OCI-LY1 (cell line): ENCODE results near the gene NDUFS8.

ENCODE experiments used
- H2AFZ ChIP-seq: fragments of 200-600 bp; sonication (generic), shearing (Covaris generic); 2 replicates; pipeline ENCODE4 v1.6.0; 2014; ENCODE audit warnings: antibody characterized with exemption, mild to moderate bottlenecking, low read length
- H3F3A ChIP-seq: fragments of 200-600 bp; sonication (generic), shearing (Covaris generic); 2 replicates; pipeline ENCODE4 v1.6.0; 2014; ENCODE audit warnings: mild to moderate bottlenecking, antibody characterized with exemption, low read length, moderate library complexity; ENCODE audit not compliant: insufficient read depth
- H3K27ac ChIP-seq: fragments of 200-600 bp; sonication (generic); 2 replicates; pipeline ENCODE4 v1.5.1; 2014; ENCODE audit warnings: low read length, mixed run types, mild to moderate bottlenecking, low read depth; ENCODE audit not compliant: poor library complexity, severe bottlenecking
- H3K27me3 ChIP-seq: fragments of 200-600 bp; sonication (generic); 2 replicates; pipeline ENCODE4 v1.6.0; 2014; ENCODE audit warnings: antibody characterized with exemption, mild to moderate bottlenecking, low read length, moderate library complexity; ENCODE audit not compliant: insufficient read depth
- H3K36me3 ChIP-seq: fragments of 200-600 bp; sonication (generic); 2 replicates; pipeline ENCODE4 v1.6.1; 2014; ENCODE audit warnings: mild to moderate bottlenecking, antibody characterized with exemption, low read length, moderate library complexity, mixed read lengths; ENCODE audit not compliant: insufficient read depth
- H3K4me1 ChIP-seq: fragments of 200-600 bp; sonication (generic); 2 replicates; pipeline ENCODE4 v1.5.1; 2014; ENCODE audit warnings: mild to moderate bottlenecking, low read length, moderate library complexity; ENCODE audit not compliant: insufficient read depth, severe bottlenecking
- H3K4me2 ChIP-seq: fragments of 200-600 bp; sonication (generic), shearing (Covaris generic); 2 replicates; pipeline ENCODE4 v1.6.1; 2014; ENCODE audit warnings: low read length
- H3K4me3 ChIP-seq: fragments of 200-600 bp; sonication (generic); 2 replicates; pipeline ENCODE4 v1.5.1; 2014; ENCODE audit warnings: low read length, low read depth, mild to moderate bottlenecking, mixed read lengths; ENCODE audit not compliant: poor library complexity, severe bottlenecking
- H3K79me2 ChIP-seq: fragments of 200-600 bp; shearing (Covaris generic); 2 replicates; pipeline ENCODE4 v1.6.1; 2016; ENCODE audit warnings: mixed run types, low read length, mixed read lengths; ENCODE audit not compliant: insufficient read depth
- H3K9ac ChIP-seq: fragments of 200-600 bp; sonication (generic), shearing (Covaris generic); 2 replicates; pipeline ENCODE4 v1.6.1; 2014; ENCODE audit warnings: mild to moderate bottlenecking, low read length, mixed read lengths
- H3K9me2 ChIP-seq: fragments of 200-600 bp; sonication (generic), shearing (Covaris generic); 2 replicates; pipeline ENCODE4 v1.6.1; 2014; ENCODE audit warnings: low read depth, mild to moderate bottlenecking, low read length, mixed read lengths
- H3K9me3 ChIP-seq: fragments of 200-600 bp; shearing (Covaris generic); 2 replicates; pipeline ENCODE4 v1.6.1; 2014; ENCODE audit warnings: low read length, mixed read lengths
- H4K20me1 ChIP-seq: fragments of 200-600 bp; sonication (generic), shearing (Covaris generic); 2 replicates; pipeline ENCODE4 v1.6.0; 2016; ENCODE audit warnings: mild to moderate bottlenecking, low read length; ENCODE audit not compliant: insufficient read depth
- EZH2 ChIP-seq: fragments of 200-600 bp; sonication (generic), shearing (Covaris generic); IDR thresholded peaks from 2 replicates; pipeline ENCODE4 v1.8.0; 2017; ENCODE audit warnings: borderline replicate concordance, mixed run types, mild to moderate bottlenecking, antibody characterized with exemption, low read length, moderate library complexity, mixed read lengths
- TF ChIP-seq, protein P1 (sequence below): fragments of 200-600 bp; sonication (generic), shearing (Covaris generic); IDR thresholded peaks from 2 replicates; pipeline ENCODE4 v1.5.1; 2017; ENCODE audit warnings: mild to moderate bottlenecking, antibody characterized with exemption, low read length, moderate library complexity, mixed read lengths

NDUFS8 gene

DNA sequence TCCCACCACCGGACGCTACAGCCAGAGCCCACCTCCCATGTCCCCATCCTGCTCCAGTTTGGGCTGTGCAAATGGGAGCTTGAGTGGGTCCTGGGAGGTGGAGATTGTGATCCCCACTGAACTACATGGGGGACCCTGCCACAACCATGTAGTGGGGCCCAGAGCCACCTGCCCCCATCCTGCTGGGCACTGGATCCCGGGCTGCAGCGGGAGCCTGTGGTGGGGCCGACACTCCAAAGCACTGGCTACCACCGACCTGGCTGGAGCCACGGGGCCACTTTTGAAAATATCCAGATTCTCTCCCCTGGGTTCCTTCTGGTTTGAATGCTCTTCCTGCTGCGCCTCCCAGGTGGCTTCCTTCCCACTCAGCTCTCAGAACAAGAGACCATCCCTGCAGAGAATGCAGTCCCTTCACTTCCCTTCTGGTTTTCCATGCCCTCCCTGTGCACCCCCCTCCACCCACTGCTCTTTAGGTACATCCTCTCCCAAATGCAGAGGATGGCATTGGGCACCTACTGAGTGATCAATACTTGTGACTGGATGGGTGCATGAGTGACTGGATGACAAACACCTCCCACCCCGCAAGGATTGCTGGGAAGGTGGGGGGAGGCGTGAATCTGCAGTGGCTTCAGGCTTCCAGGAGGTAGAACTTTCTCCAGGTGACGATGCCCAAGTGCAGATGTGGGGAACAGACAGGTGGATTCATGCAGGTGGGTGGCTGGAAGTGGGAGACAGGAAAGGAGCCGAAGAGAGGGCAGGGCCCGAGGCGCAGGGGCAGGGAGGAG is 25.7 kb upstream of the NDUFS8 start:
- TF ChIP-seq, protein P1, sequence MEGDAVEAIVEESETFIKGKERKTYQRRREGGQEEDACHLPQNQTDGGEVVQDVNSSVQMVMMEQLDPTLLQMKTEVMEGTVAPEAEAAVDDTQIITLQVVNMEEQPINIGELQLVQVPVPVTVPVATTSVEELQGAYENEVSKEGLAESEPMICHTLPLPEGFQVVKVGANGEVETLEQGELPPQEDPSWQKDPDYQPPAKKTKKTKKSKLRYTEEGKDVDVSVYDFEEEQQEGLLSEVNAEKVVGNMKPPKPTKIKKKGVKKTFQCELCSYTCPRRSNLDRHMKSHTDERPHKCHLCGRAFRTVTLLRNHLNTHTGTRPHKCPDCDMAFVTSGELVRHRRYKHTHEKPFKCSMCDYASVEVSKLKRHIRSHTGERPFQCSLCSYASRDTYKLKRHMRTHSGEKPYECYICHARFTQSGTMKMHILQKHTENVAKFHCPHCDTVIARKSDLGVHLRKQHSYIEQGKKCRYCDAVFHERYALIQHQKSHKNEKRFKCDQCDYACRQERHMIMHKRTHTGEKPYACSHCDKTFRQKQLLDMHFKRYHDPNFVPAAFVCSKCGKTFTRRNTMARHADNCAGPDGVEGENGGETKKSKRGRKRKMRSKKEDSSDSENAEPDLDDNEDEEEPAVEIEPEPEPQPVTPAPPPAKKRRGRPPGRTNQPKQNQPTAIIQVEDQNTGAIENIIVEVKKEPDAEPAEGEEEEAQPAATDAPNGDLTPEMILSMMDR = no peak
- Histone ChIP-seq H3K4me1 (peaks cover 40% of the 10 kb centered on the region), H3K9me3 (no peaks in the 10 kb centered on the region), H3K4me3 (peak overlapping the region; percentile 80), H3K4me2 (peak overlapping the region; percentile 97), H3K27ac (no peak overlapping the region), H3K9me2 (no peaks in the 10 kb centered on the region), H3K9ac (peak overlapping the region; percentile 76; the same call in 1 of the 2 replicates), H4K20me1 (no peaks in the 10 kb centered on the region), H3K36me3 (no peaks in the 10 kb centered on the region), H3F3A (peaks cover 5% of the 10 kb centered on the region), H3K27me3 (no peaks in the 10 kb centered on the region), H3K79me2 (no peaks in the 10 kb centered on the region), H2AFZ (no peak overlapping the region)

DNA sequence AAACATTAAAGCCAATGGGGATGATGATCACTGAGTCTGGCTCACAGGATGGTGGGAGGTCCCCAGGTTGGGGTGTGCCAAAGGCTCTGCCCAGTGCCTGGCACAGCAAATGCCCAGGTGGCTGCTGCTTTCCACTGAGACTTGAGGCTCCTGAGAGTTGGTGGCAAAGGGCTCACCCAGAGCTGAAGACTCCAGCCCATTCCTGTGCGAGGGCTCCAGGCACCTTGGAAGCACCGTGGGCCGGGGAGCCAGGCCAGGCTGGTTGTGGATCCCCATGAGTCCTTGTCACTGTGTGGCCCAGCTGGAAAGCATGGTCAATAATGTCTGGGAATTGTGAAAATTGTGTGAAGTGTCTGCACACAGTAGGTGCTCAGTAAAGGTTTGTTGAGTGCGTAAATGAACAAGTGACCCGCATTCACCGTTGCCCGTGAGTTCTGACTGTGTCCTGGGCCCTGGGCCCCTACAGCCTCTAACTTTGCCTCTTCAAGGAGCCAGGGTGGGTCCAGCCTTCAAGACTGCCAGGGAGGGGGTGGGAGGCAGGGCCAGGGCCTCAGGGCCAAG is 23.8 kb upstream of the NDUFS8 start:
- Histone ChIP-seq H2AFZ (no peak overlapping the region), H3F3A (peaks cover 5% of the 10 kb centered on the region), H3K79me2 (no peaks in the 10 kb centered on the region), H3K4me3 (no peak overlapping the region), H4K20me1 (no peaks in the 10 kb centered on the region), H3K9ac (no peak overlapping the region), H3K27me3 (no peaks in the 10 kb centered on the region), H3K9me3 (no peaks in the 10 kb centered on the region), H3K4me1 (peaks cover 46% of the 10 kb centered on the region), H3K4me2 (no peak overlapping the region), H3K36me3 (no peaks in the 10 kb centered on the region), H3K27ac (no peak overlapping the region), H3K9me2 (no peaks in the 10 kb centered on the region)
- no peak for TF ChIP-seq EZH2
- TF ChIP-seq, protein P1 = no peak

DNA sequence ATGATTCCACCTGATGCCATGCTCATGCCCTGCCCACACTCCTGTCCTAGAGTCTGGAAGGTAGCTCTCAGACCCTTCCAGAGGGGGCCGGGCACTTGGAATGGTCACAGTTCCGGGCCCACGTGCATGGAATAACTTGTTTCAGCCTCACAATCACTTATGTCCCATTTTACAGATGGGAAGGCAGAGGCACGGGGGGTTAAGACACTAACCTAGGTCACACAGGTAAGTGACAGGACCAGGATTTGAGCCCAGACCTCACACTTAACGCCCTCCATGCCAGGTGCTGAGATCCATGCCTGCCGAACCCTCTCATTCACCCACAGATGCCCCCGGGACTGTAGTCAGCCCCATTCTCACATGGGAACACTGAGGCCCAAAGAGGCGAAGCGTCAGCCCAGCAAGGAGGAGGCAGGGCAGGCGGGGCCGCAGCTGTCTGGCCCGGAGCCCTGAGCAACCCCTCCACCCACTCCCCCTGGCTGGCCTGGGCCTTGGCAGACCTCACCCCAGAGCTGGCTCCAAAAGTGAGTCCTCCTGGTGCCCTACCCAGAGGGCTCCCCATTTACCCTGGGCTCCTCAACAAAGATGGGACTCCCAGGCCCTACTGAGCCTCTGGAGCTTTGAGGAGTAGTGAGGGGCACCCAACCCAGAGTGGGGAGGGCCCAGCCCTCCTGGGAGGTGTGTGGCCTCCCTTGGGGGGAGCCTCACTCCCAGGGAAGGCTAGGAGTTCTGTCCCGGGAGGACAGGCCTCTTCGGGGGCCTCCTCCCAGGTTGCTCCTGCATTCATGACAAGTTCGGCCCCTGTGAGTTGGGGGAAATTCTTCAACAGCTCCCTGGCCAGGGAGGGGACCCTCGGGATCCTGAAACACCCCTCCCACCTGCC is 22.7 kb upstream of the NDUFS8 start:
- H4K20me1 ChIP-seq = no peaks in the 10 kb centered on the region
- no peak overlapping the region for H3K27ac ChIP-seq
- no peak overlapping the region for H3K4me3 ChIP-seq
- TF ChIP-seq, protein P1 = no peak
- TF ChIP-seq EZH2 = no peak
- H3K9me2 ChIP-seq = no peaks in the 10 kb centered on the region
- no peaks in the 10 kb centered on the region for H3K36me3 ChIP-seq
- H3K9me3 ChIP-seq = no peaks in the 10 kb centered on the region
- no peaks in the 10 kb centered on the region for H3F3A ChIP-seq
- no peak overlapping the region for H3K9ac ChIP-seq
- no peak overlapping the region for H2AFZ ChIP-seq
- H3K4me2 ChIP-seq = no peak overlapping the region
- no peaks in the 10 kb centered on the region for H3K79me2 ChIP-seq
- no peaks in the 10 kb centered on the region for H3K27me3 ChIP-seq
- peaks cover 35% of the 10 kb centered on the region for H3K4me1 ChIP-seq
